Neural progenitor cell (in vitro differentiated cells): ENCODE measurements around the gene TUBB3. TPM values are rescaled to one million over a fixed set of nuclear protein-coding genes. Genes with fewer than 3 reads are reported as not detected.
A peak's percentile ranks its signal among the peaks of the same experiment; 100 is the strongest.

Experiments
- DNase-seq: peaks from one replicate; pipeline ENCODE4 v3.0.0-alpha.2; 2016; ENCODE audit warnings: low spot score
- H2AFZ ChIP-seq: fragments of 200-600 bp; sonication (generic); replicated peaks from 2 replicates; pipeline ENCODE4 v1.6.1; 2016; ENCODE audit warnings: antibody characterized with exemption
- H3F3A ChIP-seq: fragments of 200-600 bp; sonication (generic); 2 replicates; pipeline ENCODE4 v1.6.1; 2016; ENCODE audit warnings: antibody characterized with exemption, low read depth
- H3K27ac ChIP-seq: fragments of 200-600 bp; sonication (generic); 2 replicates; pipeline ENCODE4 v1.5.1; 2016; ENCODE audit warnings: mild to moderate bottlenecking
- H3K27me3 ChIP-seq: fragments of 200-600 bp; sonication (generic); 2 replicates; pipeline ENCODE4 v1.6.1; 2016; ENCODE audit warnings: mild to moderate bottlenecking, moderate library complexity
- H3K36me3 ChIP-seq: fragments of 200-600 bp; sonication (generic); 2 replicates; pipeline ENCODE4 v1.5.1; 2016
- H3K4me1 ChIP-seq: fragments of 200-600 bp; sonication (generic); 2 replicates; pipeline ENCODE4 v1.6.1; 2016; ENCODE audit warnings: mixed run types
- H3K4me2 ChIP-seq: fragments of 200-600 bp; sonication (generic); 2 replicates; pipeline ENCODE4 v1.6.1; 2016
- H3K4me3 ChIP-seq: fragments of 200-600 bp; sonication (generic); 2 replicates; pipeline ENCODE4 v1.5.1; 2016
- H3K79me2 ChIP-seq: fragments of 200-600 bp; sonication (generic); 2 replicates; pipeline ENCODE4 v1.6.1; 2016; ENCODE audit warnings: low read depth
- H3K9ac ChIP-seq: fragments of 200-600 bp; sonication (generic); 2 replicates; pipeline ENCODE4 v1.6.1; 2016
- H3K9me3 ChIP-seq: fragments of 200-600 bp; sonication (generic); 2 replicates; pipeline ENCODE4 v1.5.1; 2016; ENCODE audit warnings: low read depth
- H4K20me1 ChIP-seq: fragments of 200-600 bp; sonication (generic); 2 replicates; pipeline ENCODE4 v1.6.1; 2016; ENCODE audit warnings: low read depth
- H3K27ac Mint-ChIP-seq: 3 replicates; pipeline ENCODE4 v1.8.0; 2021; ENCODE audit warnings: mixed read lengths
- H3K27me3 Mint-ChIP-seq: 2 replicates; pipeline ENCODE4 v1.8.0; 2022; ENCODE audit warnings: low read depth, mild to moderate bottlenecking, inconsistent platforms, moderate library complexity, mixed read lengths; ENCODE audit not compliant: insufficient read depth
- H3K36me3 Mint-ChIP-seq: 3 replicates; pipeline ENCODE4 v1.8.0; 2021; ENCODE audit warnings: mixed read lengths
- H3K4me1 Mint-ChIP-seq: 3 replicates; pipeline ENCODE4 v1.8.0; 2021; ENCODE audit warnings: mixed read lengths
- H3K4me3 Mint-ChIP-seq: 3 replicates; pipeline ENCODE4 v1.8.0; 2021; ENCODE audit warnings: mild to moderate bottlenecking, moderate library complexity, mixed read lengths
- H3K9me3 Mint-ChIP-seq: 3 replicates; pipeline ENCODE4 v1.8.0; 2020; ENCODE audit warnings: mixed read lengths
- EZH2 ChIP-seq: fragments of 200-600 bp; sonication (generic); IDR thresholded peaks from 2 replicates; pipeline ENCODE4 v1.6.1; 2017; ENCODE audit warnings: antibody characterized with exemption, mild to moderate bottlenecking, moderate library complexity
- EZH2phosphoT487 ChIP-seq: fragments of 200-600 bp; sonication (generic); IDR thresholded peaks from 2 replicates; pipeline ENCODE4 v1.6.1; 2017; ENCODE audit warnings: antibody characterized with exemption
- total RNA-seq: library from RNA; depleted of rRNA; stranded (reverse); fragments of >200 nt; gene quantifications from 2 replicates; pipeline ENCODE4 v1.2.3, GENCODE V29; 2015; ENCODE audit warnings: low replicate concordance
- TF ChIP-seq, protein P1 (sequence below): fragments of 200-600 bp; sonication (generic); IDR thresholded peaks from 2 replicates; pipeline ENCODE4 v1.5.1; 2017; ENCODE audit warnings: antibody characterized with exemption, mild to moderate bottlenecking

The TUBB3 gene
- total RNA-seq, 1 donor from 2014 or later: 41.4 TPM

- Histone ChIP-seq H3K4me1 (peaks cover 6% of the 10 kb centered on the region), H2AFZ (no peak overlapping the region), H3K9ac (no peak overlapping the region), H3F3A (peaks cover 15% of the 10 kb centered on the region), H3K4me3 (no peak overlapping the region), H3K79me2 (no peaks in the 10 kb centered on the region), H3K36me3 (no peaks in the 10 kb centered on the region), H3K27me3 (no peaks in the 10 kb centered on the region), H3K9me3 (no peaks in the 10 kb centered on the region), H3K4me2 (no peak overlapping the region), H3K27ac (peak overlapping the region; percentile 71), H4K20me1 (no peaks in the 10 kb centered on the region)
- peak; percentile 86 for DNase-seq
- H3K27ac Mint-ChIP-seq: no peak overlapping the region
- H3K4me1 Mint-ChIP-seq: peaks cover 2% of the 10 kb centered on the region
- H3K9me3 Mint-ChIP-seq: peaks cover 10% of the 10 kb centered on the region
- peaks cover 9% of the 10 kb centered on the region for H3K27me3 Mint-ChIP-seq
- TF ChIP-seq, protein P1, sequence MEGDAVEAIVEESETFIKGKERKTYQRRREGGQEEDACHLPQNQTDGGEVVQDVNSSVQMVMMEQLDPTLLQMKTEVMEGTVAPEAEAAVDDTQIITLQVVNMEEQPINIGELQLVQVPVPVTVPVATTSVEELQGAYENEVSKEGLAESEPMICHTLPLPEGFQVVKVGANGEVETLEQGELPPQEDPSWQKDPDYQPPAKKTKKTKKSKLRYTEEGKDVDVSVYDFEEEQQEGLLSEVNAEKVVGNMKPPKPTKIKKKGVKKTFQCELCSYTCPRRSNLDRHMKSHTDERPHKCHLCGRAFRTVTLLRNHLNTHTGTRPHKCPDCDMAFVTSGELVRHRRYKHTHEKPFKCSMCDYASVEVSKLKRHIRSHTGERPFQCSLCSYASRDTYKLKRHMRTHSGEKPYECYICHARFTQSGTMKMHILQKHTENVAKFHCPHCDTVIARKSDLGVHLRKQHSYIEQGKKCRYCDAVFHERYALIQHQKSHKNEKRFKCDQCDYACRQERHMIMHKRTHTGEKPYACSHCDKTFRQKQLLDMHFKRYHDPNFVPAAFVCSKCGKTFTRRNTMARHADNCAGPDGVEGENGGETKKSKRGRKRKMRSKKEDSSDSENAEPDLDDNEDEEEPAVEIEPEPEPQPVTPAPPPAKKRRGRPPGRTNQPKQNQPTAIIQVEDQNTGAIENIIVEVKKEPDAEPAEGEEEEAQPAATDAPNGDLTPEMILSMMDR: peak; percentile 91
- TF ChIP-seq EZH2phosphoT487: no peak
- no peak for TF ChIP-seq EZH2
- H3K36me3 Mint-ChIP-seq: peaks cover 25% of the 10 kb centered on the region
- peak overlapping the region; percentile 38 for H3K4me3 Mint-ChIP-seq
Observed at GRCh38 chr16:89909777-89910716, 13.1 kb upstream of the TUBB3 start.

GRCh38 chr16:89910717-89911354, 12.3 kb upstream of the TUBB3 start:
- Histone ChIP-seq H3K36me3 (no peaks in the 10 kb centered on the region), H3K4me2 (no peak overlapping the region), H3K79me2 (no peaks in the 10 kb centered on the region), H3K27me3 (no peaks in the 10 kb centered on the region), H3K4me3 (no peak overlapping the region), H4K20me1 (no peaks in the 10 kb centered on the region), H3K27ac (no peak overlapping the region), H3K4me1 (peaks cover 6% of the 10 kb centered on the region), H3F3A (peaks cover 15% of the 10 kb centered on the region), H3K9me3 (no peaks in the 10 kb centered on the region), H2AFZ (no peak overlapping the region), H3K9ac (no peak overlapping the region)
- Mint-ChIP-seq H3K4me3 (peak overlapping the region; percentile 38), H3K4me1 (peaks cover 2% of the 10 kb centered on the region), H3K9me3 (peaks cover 10% of the 10 kb centered on the region), H3K36me3 (peaks cover 20% of the 10 kb centered on the region), H3K27ac (peak overlapping the region; percentile 67), H3K27me3 (peaks cover 9% of the 10 kb centered on the region)
- DNase-seq: no peak
- TF ChIP-seq EZH2phosphoT487 (no peak), EZH2 (no peak)
- TF ChIP-seq, protein P1: no peak

DNA sequence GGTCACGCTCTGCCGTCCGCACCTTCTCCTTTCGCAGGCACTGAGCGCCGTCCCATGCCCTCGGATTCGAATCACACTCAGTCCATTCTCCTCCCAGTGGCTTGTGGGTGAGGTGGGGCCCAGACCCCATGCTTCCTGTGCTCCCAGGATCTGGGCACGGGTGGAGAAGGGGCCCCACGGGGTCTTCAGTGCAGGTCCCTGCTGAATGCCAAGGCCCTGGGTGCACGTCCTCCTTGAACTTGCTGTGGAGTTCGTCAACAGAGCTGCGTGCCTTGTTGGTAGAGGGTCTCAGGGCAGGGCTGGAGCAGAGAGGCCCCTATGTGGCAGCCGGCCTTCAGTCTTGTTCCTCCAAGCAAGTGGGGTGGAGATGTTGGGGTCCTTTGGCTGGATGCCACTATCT, 11.8 kb upstream of the TUBB3 start:
- Mint-ChIP-seq H3K4me1 (peaks cover 4% of the 10 kb centered on the region), H3K27me3 (peaks cover 13% of the 10 kb centered on the region), H3K4me3 (no peak overlapping the region), H3K36me3 (peaks cover 15% of the 10 kb centered on the region), H3K9me3 (peaks cover 9% of the 10 kb centered on the region), H3K27ac (peak overlapping the region; percentile 67)
- no peaks in the 10 kb centered on the region for H3K79me2 ChIP-seq
- H3K4me1 ChIP-seq: peaks cover 6% of the 10 kb centered on the region
- TF ChIP-seq EZH2phosphoT487: no peak
- TF ChIP-seq, protein P1: no peak
- TF ChIP-seq EZH2: no peak
- H3F3A ChIP-seq: peaks cover 15% of the 10 kb centered on the region
- no peak overlapping the region for H3K4me2 ChIP-seq
- H3K9ac ChIP-seq: no peak overlapping the region
- no peak overlapping the region for H3K4me3 ChIP-seq
- no peaks in the 10 kb centered on the region for H3K9me3 ChIP-seq
- H2AFZ ChIP-seq: no peak overlapping the region
- no peaks in the 10 kb centered on the region for H3K36me3 ChIP-seq
- H3K27ac ChIP-seq: no peak overlapping the region
- no peak for DNase-seq
- H3K27me3 ChIP-seq: no peaks in the 10 kb centered on the region
- no peaks in the 10 kb centered on the region for H4K20me1 ChIP-seq
